HG03039 (cell line): Measurements from ENCODE around the gene ZNF776.
"Not testable (repeated sequence)": the region's sequence is repeated elsewhere in the genome, so short reads cannot be mapped to it uniquely, and the experiment has no call there.

ENCODE experiments used
- ATAC-seq: cut with Tn5 transposase; IDR thresholded peaks from one replicate; pipeline ENCODE4 v1.9.1; 2021; ENCODE audit warnings: mild to moderate bottlenecking, moderate library complexity; ENCODE audit not compliant: unreplicated experiment

The ZNF776 gene

DNA sequence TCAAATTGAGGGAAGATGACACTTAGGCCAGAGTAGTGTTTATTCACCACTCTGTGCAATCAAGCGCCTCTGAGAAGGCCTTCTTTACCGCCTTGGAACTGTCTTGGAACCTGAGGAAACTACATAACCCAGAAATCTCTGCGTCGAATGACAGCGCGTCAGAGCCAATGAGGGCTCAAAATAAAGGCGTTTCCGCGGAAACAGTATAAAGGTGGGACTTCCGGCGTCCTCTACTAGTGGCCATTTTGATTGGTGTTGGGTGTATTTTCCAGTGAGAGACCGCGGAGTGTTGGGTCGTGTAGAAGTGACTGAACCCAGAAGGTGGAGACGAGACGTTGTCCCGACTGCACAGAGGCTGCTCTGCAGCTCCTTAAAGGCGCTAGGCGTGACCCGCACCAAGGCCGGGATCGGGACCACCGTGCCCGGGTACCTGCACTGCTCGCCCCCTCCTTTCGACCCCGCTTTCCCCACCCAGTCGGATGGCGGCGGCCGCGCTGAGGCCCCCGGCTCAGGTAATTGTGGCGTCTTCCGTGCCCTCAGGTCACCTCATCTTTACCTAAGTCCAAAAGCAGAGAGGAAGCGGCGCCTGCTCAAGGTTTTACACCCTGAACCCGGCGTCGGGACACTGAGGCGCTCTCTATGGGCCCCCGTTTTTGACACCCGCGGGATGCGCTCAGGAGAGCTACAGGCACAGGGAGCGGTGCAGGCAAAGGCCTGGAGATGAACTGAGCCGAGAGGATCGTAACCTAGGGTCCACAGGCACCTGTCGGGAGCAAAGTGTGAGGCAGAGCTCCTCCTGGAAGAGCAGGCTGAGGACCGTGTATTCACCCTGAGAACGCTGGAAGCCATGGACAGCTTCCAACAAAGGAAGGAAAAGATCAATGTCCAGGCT is at the start of gene ZNF776:
TSS of gene ZNF776 (plus strand) at position 236 of the 892 bp plus-strand sequence. CDS start at position 480, 244 bp downstream.
- peak; percentile 96 for ATAC-seq

DNA sequence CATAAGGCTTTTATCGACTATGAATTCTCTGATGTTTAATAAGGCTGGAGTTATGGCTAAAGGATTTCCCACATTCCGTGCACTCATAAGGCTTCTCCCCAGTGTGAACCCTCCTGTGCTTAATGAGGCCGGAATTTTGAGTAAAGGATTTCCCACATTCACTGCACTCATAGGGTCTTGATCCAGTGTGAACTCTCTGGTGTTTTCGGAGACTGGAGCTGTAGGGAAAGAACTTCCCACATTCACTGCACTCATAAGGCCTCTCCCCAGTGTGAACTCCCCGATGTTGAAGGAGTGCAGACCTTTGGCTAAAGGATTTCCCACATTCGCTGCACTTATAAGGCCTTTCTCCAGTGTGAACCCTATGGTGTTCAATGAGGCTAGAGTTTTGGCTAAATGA is 45.0 kb upstream of the ZNF776 start:
- no peak for ATAC-seq

DNA sequence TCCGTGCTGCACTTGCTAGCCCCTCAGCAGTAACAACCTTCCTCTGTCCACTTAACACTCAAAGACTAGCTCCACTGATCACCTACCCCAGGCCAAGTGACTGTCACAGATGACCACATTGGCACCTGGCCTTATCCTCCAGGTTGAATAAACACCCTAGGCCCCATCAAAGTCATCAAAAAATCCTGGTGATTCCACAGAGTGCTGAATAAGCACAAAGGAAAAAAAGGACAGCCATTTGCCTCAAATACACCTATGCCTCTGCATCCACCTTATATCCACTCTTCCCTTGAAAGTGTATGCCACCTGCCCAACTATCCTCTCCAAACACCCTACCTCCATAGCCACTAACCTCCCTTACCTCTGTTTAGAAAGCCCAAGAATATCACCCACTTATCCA is 40.3 kb upstream of the ZNF776 start:
- no peak for ATAC-seq

DNA sequence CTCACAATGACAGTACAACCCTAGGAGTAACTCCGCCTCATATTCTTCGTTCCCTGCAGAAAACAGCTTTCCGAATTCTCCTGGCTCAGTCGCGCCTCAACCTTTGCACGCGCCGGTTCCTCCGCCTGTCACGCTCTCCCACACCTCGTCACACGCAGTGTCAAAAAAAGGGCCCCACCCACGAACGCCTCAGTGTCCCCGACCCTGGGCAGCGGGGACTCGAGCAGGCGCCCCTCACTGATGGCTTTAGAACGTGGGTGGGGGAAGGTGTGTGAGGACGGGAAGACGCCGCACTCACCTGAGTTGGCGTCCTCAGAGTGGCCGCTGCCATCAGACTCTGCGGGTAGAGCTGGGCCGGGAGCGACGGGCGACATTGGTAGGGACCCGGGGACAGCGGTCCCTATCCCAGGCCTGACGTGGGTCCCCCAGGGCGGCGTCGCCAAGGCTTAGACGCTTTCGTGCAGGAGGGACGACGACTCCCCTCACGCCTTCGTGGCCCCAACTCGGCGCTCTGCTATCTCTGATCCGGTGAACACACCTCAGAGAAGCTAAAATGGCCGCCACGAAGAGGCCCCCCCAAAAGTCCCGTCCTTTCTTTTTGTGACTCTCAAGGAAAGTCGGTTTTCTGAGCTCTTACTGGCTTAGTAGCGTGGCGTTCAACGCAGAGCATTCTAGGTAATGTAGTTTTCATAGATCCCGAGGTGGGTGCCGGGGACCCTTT is 37.8 kb upstream of the ZNF776 start, which contains the start of gene ZNF154:
TSS of gene ZNF154 (minus strand) at position 564 of the 721 bp plus-strand sequence. CDS start at position 331, 233 bp downstream.
- ATAC-seq = no peak

DNA sequence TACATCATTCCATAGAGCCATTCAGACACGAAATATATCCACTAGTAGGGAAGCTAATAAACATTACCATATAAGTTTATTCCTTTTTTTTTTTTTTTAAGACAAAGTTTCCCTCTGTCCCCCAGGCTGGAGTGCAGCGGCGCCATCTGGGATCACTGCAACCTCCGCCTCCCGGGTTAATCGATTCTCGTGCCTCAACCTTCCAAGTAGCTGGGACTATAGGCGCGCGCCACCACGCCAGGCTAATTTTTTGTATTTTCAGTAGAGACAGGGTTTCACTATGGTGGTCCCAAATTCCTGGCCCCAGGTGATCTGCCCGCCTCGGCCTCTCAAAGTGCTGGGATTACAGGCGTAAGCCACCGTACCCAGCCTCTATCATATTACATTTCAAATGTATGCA is 37.0 kb upstream of the ZNF776 start:
- no peak for ATAC-seq

DNA sequence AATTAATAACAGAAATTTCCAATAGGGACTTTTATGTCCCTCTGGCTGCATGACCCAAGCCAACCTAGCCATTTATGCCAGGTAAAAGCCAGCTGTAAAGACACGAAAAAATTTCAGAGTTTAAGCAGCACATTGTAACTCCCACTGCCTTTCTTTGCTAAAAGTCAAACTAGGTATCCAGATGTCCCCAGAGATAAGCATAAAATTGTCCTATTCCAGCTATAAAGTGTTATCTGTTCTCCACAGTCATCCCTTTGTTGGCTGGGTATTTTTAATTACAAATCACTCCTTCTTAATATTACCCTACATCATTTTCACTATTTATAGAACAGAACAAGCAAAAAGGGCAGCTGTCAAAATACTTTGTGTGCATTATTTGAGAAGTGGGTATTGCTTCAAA is 34.4 kb upstream of the ZNF776 start:
- ATAC-seq = no peak

DNA sequence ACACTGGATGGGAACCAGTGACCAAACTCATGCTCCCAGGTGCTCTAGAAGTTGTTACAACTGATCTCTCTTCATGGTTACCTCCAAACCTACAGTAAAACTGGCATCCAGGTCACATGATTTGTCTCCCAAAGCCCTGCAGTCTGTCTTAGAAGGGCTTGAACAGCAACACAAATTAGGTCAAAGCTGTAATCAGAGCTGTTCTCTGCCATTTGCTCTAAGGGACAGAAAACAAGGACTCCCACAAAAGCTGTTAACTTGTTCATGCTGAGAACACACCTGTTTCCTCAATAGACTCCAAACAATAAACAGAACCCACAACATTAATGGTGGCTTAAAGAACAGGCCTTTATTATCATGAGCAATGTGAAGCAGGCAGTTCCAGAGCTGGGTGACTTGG is 27.2 kb upstream of the ZNF776 start:
- no peak for ATAC-seq

DNA sequence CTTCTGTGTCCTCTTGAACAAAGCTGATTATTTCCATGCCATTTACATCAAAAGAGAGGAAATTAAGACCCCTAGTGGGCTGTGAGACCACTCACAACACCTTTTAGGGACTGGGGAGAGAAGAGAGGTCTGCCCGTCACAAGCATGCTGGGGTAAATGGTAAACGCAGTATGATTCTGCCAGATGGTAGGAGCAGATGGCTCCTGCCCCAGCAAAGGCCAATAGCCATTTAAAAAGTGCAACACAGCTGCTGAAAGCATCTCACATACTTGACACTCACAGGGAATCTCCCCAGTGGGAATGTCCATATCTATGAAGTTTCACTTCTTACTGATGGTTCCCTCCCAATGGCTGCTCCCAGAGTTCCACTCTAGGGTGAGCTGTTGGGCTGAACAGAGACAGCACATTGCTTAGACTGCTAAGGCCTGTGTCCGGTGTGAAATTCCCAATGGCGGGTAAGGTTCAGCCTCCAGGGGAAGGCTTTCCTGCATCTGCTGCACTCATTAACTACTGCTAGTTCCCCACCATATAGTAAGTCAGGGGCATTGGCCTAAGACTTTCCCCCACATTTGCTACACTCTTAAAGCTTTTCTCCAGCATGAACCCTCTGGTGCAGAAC is 26.6 kb upstream of the ZNF776 start:
- ATAC-seq = no peak

DNA sequence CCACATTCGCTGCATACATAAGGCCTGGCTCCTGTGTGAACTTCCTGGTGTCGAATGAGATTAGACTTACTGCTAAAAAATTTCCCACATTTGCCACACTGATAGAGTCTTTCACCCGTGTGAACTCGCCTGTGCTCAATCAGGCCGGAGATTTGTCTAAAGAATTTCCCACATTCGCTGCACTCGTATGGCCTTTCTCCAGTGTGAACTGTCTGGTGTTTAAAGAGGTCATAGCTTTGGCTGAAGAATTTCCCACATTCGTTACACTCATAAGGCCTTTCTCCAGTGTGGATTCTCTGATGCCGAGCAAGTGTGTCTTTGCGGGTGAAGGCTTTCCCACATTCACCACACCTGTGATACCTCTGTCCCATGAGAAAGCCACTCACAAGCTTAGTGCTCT is 25.7 kb upstream of the ZNF776 start:
- ATAC-seq = no peak

DNA sequence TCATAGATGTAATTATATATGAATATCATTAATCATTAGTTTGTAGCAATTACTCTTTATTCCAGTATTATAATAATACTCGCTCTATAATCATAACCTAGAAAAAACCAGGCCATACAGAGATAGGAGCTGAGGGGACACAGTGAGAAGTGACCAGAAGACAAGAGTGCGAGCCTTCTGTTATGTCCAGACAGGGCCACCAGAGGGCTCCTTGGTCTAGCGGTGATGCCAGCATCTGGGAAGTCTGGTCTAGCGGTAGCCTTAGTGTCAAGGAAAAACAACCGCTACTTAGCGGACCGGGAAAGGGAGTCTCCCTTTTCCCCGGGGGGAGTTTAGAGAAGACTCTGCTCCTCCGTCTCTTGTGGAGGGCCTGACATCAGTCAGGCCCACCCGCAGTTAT is 8.3 kb upstream of the ZNF776 start:
- ATAC-seq = not testable (repeated sequence)

DNA sequence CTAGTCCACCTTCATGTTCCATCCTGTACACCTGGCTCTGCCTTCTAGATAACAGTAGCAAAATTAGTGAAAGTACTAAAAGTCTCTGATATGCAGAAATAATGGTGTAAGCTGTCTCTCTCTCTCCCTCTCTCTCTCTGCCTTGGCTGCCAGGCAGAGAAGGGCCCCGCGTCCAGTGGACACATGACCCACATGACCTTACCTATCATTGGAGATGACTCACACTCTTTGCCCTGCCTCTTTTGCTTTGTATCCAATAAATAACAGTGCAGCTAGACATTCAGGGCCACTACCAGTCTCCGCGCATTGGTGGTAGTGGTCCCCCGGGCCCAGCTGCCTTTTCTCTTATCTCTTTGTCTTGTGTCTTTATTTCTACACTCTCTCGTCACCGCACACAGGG is 7.8 kb upstream of the ZNF776 start:
- ATAC-seq = not testable (repeated sequence)

DNA sequence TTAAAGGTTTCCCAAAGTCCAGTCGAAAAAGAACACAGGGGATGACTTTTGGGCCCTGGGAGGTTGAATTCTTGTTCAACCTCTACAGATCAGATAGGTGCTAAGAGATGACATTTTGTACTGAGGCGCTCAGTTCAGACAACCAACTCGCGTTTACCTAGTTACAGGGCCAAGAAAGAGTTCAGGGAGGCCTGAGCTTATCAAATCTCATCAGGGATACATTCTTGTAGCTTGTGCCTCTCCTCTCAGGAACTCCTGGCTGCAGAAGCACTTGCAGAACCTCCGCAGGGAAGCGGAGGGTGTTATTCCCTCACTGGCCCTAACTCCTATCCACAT is 825 bp downstream of the ZNF776 start:
- ATAC-seq = no peak

DNA sequence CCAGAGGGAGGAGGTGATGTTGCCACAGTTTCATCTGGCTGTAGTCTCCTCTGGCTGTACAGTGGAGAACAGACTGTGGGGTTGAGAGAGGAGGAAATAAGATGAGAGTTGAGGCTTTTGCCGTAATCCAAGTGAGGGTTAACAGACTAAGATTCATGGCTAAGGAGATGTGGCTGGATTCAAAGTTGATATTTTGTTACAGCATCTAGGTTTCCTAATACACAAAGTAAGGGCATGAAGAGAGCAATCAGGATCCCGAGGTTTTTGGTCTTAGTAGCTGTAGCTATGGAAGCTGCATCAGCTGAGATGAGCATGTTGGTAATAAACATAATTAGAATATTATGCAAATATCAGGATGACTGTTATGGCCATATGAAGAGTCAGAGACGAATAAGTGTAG is 1.4 kb downstream of the ZNF776 start:
- no peak for ATAC-seq

DNA sequence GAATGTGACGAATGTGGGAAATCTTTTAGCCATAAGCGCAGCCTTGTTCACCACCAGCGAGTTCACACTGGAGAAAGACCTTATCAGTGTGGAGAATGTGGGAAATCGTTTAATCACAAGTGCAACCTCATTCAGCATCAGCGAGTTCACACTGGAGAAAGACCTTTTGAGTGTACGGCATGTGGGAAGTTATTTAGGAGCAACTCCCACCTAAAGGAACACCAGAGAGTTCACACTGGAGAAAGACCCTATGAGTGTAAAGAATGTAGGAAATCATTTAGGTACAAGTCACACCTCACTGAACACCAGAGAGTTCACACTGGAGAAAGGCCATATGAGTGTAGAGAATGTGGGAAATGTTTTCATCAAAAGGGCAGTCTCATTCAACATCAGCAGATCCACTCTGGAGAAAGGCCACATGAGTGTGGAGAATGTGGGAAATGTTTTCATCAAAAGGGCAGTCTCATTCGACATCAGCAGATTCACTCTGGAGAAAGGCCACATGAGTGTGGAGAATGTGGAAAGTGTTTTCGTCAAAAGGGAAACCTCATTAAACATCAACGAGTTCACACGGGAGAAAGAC is 7.6 kb downstream of the ZNF776 start:
- ATAC-seq = no peak

DNA sequence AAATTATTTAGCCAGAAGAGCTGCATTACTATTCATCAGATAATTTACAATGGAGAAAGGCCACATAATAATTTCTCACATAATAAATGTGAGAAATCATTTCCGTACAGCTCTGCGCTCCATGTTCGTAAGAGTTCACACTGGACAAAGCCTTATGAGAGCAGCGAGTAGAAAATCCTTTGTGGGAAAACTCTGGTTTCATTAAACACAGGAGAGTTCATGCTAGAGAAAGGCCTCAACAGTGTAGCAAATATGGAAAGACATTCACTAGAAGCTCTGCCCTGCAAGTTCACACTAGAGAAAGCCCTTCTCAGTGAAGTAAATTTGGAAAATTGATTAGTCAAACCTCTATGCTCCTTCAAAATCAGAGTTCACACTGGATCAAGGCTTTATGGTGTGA is 8.4 kb downstream of the ZNF776 start:
- ATAC-seq = no peak

DNA sequence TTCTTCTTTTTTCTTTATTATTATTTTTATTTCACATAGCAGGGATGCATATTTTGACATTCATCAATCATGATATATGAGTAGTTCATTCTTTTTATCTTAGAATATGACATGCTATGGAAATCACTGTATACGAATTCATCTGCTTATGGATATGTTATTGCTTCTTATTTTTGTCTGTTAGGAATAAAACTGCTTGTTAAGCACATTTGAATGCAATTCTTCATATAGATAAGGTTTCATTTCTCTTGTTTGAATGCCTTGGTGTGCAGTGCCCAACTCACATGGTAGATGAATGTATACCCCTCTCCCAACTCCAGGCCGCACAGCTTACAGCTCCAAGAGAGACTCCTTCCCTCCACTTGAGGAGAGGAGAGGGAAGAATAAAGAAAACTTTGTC is 11.3 kb downstream of the ZNF776 start:
- no peak for ATAC-seq

DNA sequence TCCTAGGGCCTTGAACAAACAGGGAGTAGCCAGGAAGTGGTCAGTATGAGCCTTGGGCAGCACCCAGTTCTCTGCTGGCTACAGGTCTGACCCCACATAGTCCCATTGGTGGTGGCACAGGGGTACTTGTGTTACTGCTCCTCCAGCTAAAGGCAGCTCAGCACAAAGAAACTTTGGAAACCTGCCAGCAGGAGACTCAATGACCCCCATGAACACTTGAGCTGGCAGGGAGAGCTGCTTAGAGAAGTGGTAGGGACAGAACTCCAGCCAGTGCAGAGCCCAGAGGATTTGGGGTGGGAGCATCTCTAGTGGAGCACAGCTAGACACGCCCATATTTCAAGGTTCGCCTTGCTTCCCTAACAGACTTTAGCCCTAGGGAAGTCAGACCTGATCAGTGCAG is 12.5 kb downstream of the ZNF776 start:
- ATAC-seq = no peak

DNA sequence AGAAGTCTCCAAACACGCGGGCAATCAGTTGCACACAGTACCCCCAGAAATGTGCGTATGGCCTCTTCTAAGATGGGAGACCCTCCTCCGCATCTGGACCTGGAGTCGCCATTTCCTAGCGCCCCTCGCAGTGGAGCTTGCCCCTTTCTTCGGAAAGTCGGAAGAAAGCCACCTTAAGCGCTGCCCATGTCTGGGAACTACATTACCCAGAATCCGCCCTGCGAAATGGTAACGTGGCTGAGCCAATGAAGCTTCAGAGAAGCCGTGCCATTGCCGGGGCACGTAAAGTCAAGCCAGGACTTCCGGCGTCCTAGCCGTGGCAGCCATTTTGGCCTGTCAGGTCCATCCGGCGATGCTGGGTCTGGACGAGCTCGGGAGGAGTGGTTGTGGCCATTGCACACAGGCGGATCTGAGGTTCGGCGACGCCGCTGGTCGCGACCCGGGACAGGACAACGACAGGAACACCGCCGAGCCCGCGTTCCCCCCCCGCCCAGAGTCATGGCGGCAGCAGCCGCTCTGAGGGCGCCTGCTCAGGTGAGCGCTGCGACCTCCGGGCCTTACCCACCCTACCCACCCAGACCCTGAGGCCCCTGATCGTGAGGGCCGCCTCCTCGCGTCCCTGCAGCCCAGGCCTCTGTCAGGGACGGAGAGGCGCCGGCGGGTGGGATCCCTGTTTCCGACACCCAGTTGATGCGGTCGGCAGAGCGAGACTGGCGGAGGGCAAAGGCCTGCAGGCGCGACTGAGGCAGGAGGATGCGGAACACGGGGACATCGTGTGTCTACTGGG is 22.9 kb downstream of the ZNF776 start, which contains the start of gene ZNF586:
TSS of gene ZNF586 (plus strand) at position 332 of the 787 bp plus-strand sequence. CDS start at position 499, 167 bp downstream.
- peak; percentile 95 for ATAC-seq

DNA sequence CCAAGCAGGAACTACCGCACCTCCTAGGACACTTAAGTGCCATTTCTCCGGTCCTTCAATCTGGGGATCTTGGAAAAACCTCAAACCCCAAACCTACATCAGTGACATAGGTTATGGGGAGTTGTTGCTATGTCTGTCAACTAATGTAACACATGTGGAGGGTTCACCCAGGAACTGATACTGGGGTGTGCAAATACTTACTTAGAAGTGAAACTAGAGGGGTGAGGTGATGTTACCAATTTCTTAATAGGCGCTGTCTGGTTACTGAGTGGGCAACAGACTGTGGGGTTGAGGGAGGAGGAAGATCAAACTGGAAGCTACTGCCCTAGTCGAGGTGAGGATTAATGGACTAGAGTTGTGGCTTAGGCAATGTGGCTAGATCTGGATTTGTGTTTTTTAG is 24.8 kb downstream of the ZNF776 start:
- ATAC-seq = no peak

DNA sequence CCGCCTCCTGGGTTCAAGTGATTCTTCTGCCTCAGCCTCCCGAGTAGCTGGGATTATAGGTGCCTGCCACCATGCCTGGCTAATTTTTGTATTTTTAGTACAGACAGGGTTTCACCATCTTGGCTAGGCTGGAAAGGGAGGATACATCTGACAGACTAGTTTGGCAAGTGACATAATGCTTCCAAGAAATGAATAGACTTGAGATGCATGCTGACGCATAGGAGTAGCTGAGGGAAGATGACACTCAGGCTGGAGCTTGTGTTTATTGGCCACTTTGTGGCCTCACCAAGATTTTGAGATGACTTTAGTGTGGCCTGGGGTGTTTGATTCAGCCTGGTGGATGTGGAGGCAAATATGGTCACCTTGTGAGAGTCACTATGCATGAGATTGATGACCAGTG is 26.9 kb downstream of the ZNF776 start:
- ATAC-seq = no peak
